Neuronal stem cell (in vitro differentiated cells): ENCODE data around the gene SCT.

Source experiments
- DNase-seq: peaks from one replicate; pipeline ENCODE4 v3.0.0-alpha.2; 2013; ENCODE audit warnings: low spot score
- H2AFZ ChIP-seq: one replicate; pipeline ENCODE4 v1.6.1; 2013; ENCODE audit warnings: mild to moderate bottlenecking, low read length, inconsistent platforms
- H2AK5ac ChIP-seq: 2 replicates; pipeline ENCODE4 v1.6.1; 2013; ENCODE audit warnings: low read depth, mild to moderate bottlenecking, inconsistent platforms, low read length, moderate library complexity, mixed read lengths
- H2BK120ac ChIP-seq: 2 replicates; pipeline ENCODE4 v1.6.1; 2013; ENCODE audit warnings: low read depth, mild to moderate bottlenecking, inconsistent platforms, low read length, moderate library complexity, mixed read lengths
- H2BK12ac ChIP-seq: one replicate; pipeline ENCODE4 v1.6.1; 2013; ENCODE audit warnings: low read length, inconsistent platforms
- H2BK15ac ChIP-seq: 2 replicates; pipeline ENCODE4 v1.6.1; 2013; ENCODE audit warnings: mild to moderate bottlenecking, low read length, inconsistent platforms, mixed read lengths
- H2BK5ac ChIP-seq: one replicate; pipeline ENCODE4 v1.6.1; 2013; ENCODE audit warnings: inconsistent platforms, mild to moderate bottlenecking, low read length, moderate library complexity
- H3K14ac ChIP-seq: one replicate; pipeline ENCODE4 v1.6.1; 2013; ENCODE audit warnings: low read length, inconsistent platforms
- H3K18ac ChIP-seq: 2 replicates; pipeline ENCODE4 v1.6.1; 2013; ENCODE audit warnings: low read length, inconsistent platforms
- H3K23ac ChIP-seq: 2 replicates; pipeline ENCODE4 v1.6.1; 2013; ENCODE audit warnings: low read depth, mild to moderate bottlenecking, mixed read lengths, low read length, inconsistent platforms; ENCODE audit not compliant: poor library complexity
- H3K27ac ChIP-seq: replicated peaks from 3 replicates; pipeline ENCODE4 v1.5.1; 2013; ENCODE audit warnings: low read length, inconsistent platforms
- H3K27me3 ChIP-seq, 3 experiments: 2 replicates each; pipeline ENCODE4 v1.6.1; 2013; ENCODE audit warnings: low read length in 3 of 3, mild to moderate bottlenecking in 2 of 3, inconsistent platforms in 1 of 3, low read depth in 1 of 3, mixed read lengths in 1 of 3, moderate library complexity in 1 of 3; ENCODE audit not compliant: control insufficient read depth in 3 of 3, insufficient read depth in 3 of 3
- H3K36me3 ChIP-seq, 2 donors: replicated peaks in 1 of 2; 2 replicates each; pipeline ENCODE4 v1.6.1; 2013; ENCODE audit warnings: low read length in 2 of 2; ENCODE audit not compliant: control insufficient read depth in 2 of 2, insufficient read depth in 2 of 2
- H3K4ac ChIP-seq: 2 replicates; pipeline ENCODE4 v1.6.1; 2013; ENCODE audit warnings: inconsistent platforms, mild to moderate bottlenecking, low read length, moderate library complexity
- H3K4me1 ChIP-seq, 2 donors: 1 replicate in 1 of 2; 2 replicates in 1 of 2; pipeline ENCODE4 v1.6.1; 2013; ENCODE audit warnings: low read length in 2 of 2, low read depth in 1 of 2; ENCODE audit not compliant: control insufficient read depth in 2 of 2, insufficient read depth in 1 of 2
- H3K4me2 ChIP-seq: one replicate; pipeline ENCODE4 v1.6.1; 2013; ENCODE audit warnings: mild to moderate bottlenecking, low read length, inconsistent platforms; ENCODE audit not compliant: insufficient read depth, poor library complexity, severe bottlenecking
- H3K4me3 ChIP-seq, 2 donors: 2 replicates each; pipeline ENCODE4 v1.5.1; 2013; ENCODE audit warnings: low read length in 2 of 2, mild to moderate bottlenecking in 2 of 2, inconsistent platforms in 1 of 2, moderate library complexity in 1 of 2
- H3K79me1 ChIP-seq: one replicate; pipeline ENCODE4 v1.6.1; 2013; ENCODE audit warnings: low read depth, mild to moderate bottlenecking, inconsistent platforms, low read length, moderate library complexity
- H3K9ac ChIP-seq: one replicate; pipeline ENCODE4 v1.6.1; 2013; ENCODE audit warnings: mild to moderate bottlenecking, low read depth, low read length, inconsistent platforms; ENCODE audit not compliant: poor library complexity
- H3K9me3 ChIP-seq, 2 donors: replicated peaks in 1 of 2; 2 replicates each; pipeline versions ENCODE3 to v1.6.1; 2013; ENCODE audit warnings: low read length in 2 of 2, mild to moderate bottlenecking in 2 of 2, inconsistent platforms in 1 of 2, low read depth in 1 of 2, mixed read lengths in 1 of 2, moderate library complexity in 1 of 2; ENCODE audit not compliant: control insufficient read depth in 2 of 2, insufficient read depth in 1 of 2
- H4K8ac ChIP-seq: one replicate; pipeline ENCODE4 v1.6.1; 2013; ENCODE audit warnings: low read depth, mild to moderate bottlenecking, inconsistent platforms, low read length, moderate library complexity
- H4K91ac ChIP-seq: one replicate; pipeline ENCODE4 v1.6.1; 2013; ENCODE audit warnings: low read length, low read depth, mild to moderate bottlenecking, inconsistent platforms; ENCODE audit not compliant: poor library complexity
- WGBS, 2 donors: extraction: QIAGEN DNeasy Blood & Tissue Kit; methylation state at CpG; one replicate each; pipeline ENCODE4 v1.1.7; 2013; ENCODE audit warnings: missing lambda C conversion rate in 2 of 2, mixed read lengths in 1 of 2; ENCODE audit not compliant: insufficient read length in 2 of 2, insufficient replicate concordance in 1 of 2; ENCODE audit errors: extremely low coverage in 2 of 2; 5-methylcytosine and 5-hydroxymethylcytosine counted together

SCT gene

GRCh38 chr11:643849-644738 lies 17.1 kb upstream of the SCT start:
- peaks cover 0 to 4% (median 2%) of the 10 kb centered on the region in 3 experiments for H3K27me3 ChIP-seq
- no peak overlapping the region for H2BK5ac ChIP-seq
- H3K9ac ChIP-seq = peak overlapping the region; percentile 50
- H3K4ac ChIP-seq = no peak overlapping the region
- peaks cover 0 to 6% of the 10 kb centered on the region in 2 donors for H3K9me3 ChIP-seq
- DNase-seq = no peak
- H3K23ac ChIP-seq = peak overlapping the region; percentile 25
- H3K4me1 ChIP-seq = peaks cover 2 to 8% of the 10 kb centered on the region in 2 donors
- no peak overlapping the region for H4K8ac ChIP-seq
- no peak overlapping the region for H2AK5ac ChIP-seq
- no peak overlapping the region for H3K4me3 ChIP-seq
- no peak overlapping the region for H4K91ac ChIP-seq
- peaks cover 5 to 58% of the 10 kb centered on the region in 2 donors for H3K36me3 ChIP-seq
- H2AFZ ChIP-seq = no peak overlapping the region
- no peak overlapping the region for H3K27ac ChIP-seq
- no peak overlapping the region for H2BK120ac ChIP-seq
- peak overlapping the region; percentile 59 for H3K18ac ChIP-seq
- no peak overlapping the region for H2BK12ac ChIP-seq
- H3K79me1 ChIP-seq = peaks cover 8% of the 10 kb centered on the region
- no peak overlapping the region for H3K4me2 ChIP-seq
- no peak overlapping the region for H2BK15ac ChIP-seq
- WGBS, 2 donors = no CpG with 5 or more reads among the region's 50 CpGs
- H3K14ac ChIP-seq = no peak overlapping the region

GRCh38 chr11:643366-643765 lies 16.4 kb upstream of the SCT start:
- Histone ChIP-seq H3K23ac (no peak overlapping the region), H2BK12ac (no peak overlapping the region), H2BK120ac (no peak overlapping the region), H2BK5ac (no peak overlapping the region), H3K4me3 (no peak overlapping the region), H4K8ac (no peak overlapping the region), H3K4me1 (peaks cover 8 to 9% of the 10 kb centered on the region in 2 donors), H3K27me3 (peaks cover 0 to 4% (median 2%) of the 10 kb centered on the region in 3 experiments), H2AK5ac (no peak overlapping the region), H3K9me3 (peaks cover 0 to 6% of the 10 kb centered on the region in 2 donors), H3K4ac (no peak overlapping the region), H2BK15ac (no peak overlapping the region), H3K18ac (peak overlapping the region; percentile 11), H4K91ac (no peak overlapping the region), H3K36me3 (peaks cover 5 to 54% of the 10 kb centered on the region in 2 donors), H3K79me1 (peaks cover 8% of the 10 kb centered on the region), H3K27ac (no peak overlapping the region), H3K9ac (peak overlapping the region; percentile 50), H3K14ac (no peak overlapping the region), H3K4me2 (no peak overlapping the region), H2AFZ (no peak overlapping the region)
- DNase-seq = no peak
- WGBS, 2 donors = no CpG with 5 or more reads among the region's 9 CpGs

- H3K9me3 ChIP-seq = peaks cover 0 to 6% of the 10 kb centered on the region in 2 donors
- WGBS, 2 donors = no CpG with 5 or more reads among the region's 19 CpGs
Measured at GRCh38 chr11:641806-642370, 14.9 kb upstream of the SCT start.

More at GRCh38 chr11:641806-642370, 14.9 kb upstream of the SCT start:
- H3K4ac ChIP-seq = no peak overlapping the region
- H2BK5ac ChIP-seq = no peak overlapping the region
- peaks cover 5 to 47% of the 10 kb centered on the region in 2 donors for H3K36me3 ChIP-seq
- peaks cover 15% of the 10 kb centered on the region in 2 donors for H3K4me1 ChIP-seq
- no peak overlapping the region for H2BK15ac ChIP-seq
- no peak overlapping the region for H4K91ac ChIP-seq
- no peak overlapping the region for H3K27ac ChIP-seq
- peaks cover 12% of the 10 kb centered on the region for H3K79me1 ChIP-seq
- peak overlapping the region; percentile 4 for H3K18ac ChIP-seq
- H3K4me3 ChIP-seq = no peak overlapping the region
- H3K9ac ChIP-seq = no peak overlapping the region
- H3K4me2 ChIP-seq = no peak overlapping the region
- H3K27me3 ChIP-seq = peaks cover 0 to 14% (median 5%) of the 10 kb centered on the region in 3 experiments
- peak overlapping the region; percentile 20 for H2AK5ac ChIP-seq
- no peak overlapping the region for H3K14ac ChIP-seq
- no peak overlapping the region for H4K8ac ChIP-seq
- H2BK120ac ChIP-seq = peak overlapping the region; percentile 100
- no peak overlapping the region for H2BK12ac ChIP-seq
- no peak overlapping the region for H2AFZ ChIP-seq
- no peak for DNase-seq
- H3K23ac ChIP-seq = peak overlapping the region; percentile 57
